Measurements from ENCODE around the gene DTD1.

The DTD1 gene

DNA sequence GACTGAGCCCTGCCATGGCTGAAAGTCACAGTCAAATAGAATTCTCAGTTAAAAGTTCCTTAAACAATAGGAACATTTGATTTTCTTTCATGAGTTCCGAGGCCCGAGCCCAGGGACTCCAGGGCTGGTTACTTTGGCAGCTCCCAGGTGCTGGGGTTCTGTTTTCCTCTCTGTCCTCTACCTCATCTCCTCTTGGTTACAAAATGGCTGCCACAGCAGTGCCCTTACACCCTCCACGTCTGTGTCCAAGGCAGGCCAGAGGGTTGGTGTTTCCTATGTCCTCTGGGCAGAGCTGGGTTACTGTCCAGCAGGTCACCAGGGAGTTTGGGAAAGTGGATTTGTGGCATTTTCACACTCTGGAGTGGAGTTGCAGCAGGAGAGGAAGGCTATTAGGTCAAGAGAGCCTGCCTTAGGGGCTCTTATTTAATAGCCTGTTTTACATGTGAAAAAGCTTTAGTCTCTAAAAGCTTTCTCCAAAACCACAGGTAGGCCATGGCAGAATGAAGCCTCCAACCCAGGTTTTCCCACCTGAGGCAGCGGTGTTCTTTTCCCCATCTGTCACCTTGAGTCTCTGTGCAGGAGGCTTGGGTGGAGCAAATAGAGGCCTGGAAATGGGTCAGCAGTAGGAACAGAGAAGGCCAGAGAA is 111.0 kb downstream of the DTD1 start:
- DNase-seq (ENCODE audit: insufficient read length, low spot score) (no peak), FAIRE-seq (no peak)

DNA sequence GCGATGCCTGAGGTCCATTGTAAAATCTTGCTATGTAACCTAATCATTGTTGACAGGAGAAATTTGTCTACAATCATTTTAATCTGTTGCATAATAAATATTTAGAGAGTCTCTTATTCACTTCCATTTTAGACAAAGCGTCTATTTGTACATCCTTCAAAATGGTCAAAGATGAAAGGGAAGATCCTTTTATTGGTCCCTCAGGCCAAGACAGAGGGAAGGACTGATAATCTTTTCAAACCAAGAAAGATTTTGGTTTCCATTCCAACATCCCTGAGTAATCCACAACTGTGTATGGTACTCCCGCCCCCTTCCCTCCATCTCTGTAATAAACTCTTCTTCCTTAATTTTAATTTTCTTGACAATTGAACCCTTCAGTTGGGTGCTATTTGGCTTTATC is 114.1 kb downstream of the DTD1 start:
- DNase-seq (ENCODE audit: insufficient read length, low spot score) (no peak), FAIRE-seq (no peak)

DNA sequence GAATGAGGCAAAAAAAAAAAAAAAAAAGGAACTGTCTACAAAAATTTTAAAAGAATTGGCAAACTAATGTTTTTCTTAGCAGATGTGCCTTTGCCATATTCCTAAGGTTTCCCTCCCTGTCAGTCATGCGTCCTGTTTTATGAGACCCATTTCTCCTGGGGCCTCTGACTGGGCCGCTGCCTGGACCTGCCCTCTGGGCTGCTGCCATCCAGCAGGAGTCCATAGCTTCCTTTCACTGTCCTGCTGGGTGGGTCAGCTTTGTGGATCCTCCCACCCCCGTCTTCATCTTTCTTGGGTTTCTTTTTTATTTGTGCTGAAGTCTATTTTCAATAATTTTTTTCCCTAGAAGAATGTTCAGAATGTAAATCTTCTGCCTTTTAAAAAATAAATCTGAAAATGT is 114.9 kb downstream of the DTD1 start:
- no peak for FAIRE-seq
- DNase-seq (ENCODE audit: insufficient read length, low spot score) = no peak

DNA sequence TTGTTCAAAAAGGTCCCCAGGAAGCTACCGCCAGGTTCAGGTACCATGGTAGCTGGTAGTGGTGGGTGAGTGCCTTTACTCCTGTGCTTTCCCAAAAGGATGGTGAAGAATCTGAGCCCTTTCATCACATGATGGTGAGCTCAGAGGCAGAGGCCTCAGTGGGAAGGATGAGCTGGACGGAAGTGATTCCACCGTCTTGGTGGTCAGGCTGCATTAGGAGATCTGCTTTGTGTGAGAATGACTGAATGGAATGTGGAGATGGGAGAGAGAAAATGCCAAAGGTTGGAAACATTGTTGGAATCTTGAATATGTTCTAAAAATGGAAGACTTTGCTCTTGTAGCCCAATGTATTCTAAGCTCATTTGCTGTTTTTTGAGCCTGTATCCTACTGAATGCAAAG is 117.6 kb downstream of the DTD1 start:
- DNase-seq (ENCODE audit: insufficient read length, low spot score) (no peak), FAIRE-seq (no peak)

DNA sequence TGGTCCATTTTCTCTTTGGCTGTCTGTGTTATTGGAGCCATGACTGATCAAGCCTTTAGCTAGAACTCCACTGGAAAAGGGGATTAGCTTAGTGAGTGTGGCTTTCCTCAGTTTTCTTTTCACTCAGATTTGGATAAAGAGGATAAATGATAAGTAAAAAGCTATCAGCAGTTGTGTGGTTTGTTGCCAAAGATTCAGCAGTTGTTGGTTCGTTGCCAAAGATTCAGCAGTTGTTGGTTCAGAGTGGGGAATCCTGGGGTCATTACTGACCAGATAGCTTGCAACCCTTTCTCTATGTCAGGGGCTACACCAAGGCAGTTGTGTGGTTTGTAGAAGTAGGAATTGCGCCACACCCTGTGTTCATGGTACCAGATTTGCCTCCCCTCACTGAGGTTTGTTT is 118.1 kb downstream of the DTD1 start:
- DNase-seq (ENCODE audit: insufficient read length, low spot score) (no peak), FAIRE-seq (no peak)

DNA sequence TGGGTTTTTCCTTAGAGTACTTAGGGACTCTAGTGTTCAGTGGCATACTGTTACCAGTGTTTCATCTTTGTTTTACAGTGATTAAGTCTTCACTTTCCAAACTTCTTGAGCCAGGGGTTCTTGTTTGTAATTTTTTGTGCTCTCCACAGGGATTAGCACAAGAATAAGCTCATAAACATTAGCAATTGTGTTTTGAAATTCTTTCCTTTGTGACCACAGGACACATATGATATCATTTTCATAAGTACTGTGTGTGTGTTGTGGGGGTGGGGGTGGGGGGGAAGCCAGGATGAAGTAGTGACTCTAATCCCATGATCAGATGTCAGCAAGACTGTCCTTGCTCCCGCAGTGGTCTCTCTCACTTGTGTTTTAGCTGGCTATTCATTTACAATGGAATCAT is 124.3 kb downstream of the DTD1 start:
- DNase-seq (ENCODE audit: insufficient read length, low spot score) (no peak), FAIRE-seq (no peak)

DNA sequence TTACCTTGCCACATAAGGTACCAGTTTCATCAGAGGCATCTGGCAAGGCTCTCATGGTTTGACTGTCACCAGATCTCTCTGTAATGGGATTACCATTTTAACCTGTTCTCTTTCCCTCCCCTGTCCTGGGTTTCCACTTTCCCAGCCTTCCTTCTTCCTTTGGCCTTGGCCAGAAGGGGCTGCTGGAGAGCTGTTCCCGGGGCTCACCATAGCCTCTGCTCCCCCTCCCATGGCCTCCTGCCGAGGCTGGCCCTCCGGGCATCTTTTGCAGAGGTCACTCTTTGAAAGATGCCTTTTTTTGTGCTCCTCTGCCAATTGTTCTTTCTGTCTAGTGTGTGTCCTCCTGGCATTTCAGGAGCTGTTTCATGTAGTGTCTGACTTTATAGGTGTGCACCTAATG is 125.0 kb downstream of the DTD1 start:
- DNase-seq (ENCODE audit: insufficient read length, low spot score) = no peak
- FAIRE-seq = no peak

DNA sequence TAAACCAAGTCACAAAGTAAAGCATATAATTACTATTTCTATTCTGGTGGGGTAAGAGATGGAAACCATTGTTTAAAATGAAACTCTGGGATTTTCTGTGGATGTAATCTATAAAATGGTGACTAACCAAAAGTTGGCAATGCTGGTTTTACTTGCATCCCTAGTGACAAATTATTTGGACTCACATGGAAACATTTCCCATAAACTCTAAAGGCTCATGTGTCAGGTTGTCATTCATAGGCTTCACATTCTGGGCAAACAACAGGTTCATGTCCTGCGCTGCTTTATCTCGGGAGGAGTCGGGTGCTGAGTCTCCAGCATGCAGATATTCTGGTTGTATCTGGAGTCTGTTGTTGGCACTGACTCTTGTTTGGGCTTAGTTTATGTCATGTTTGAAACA is 127.7 kb downstream of the DTD1 start:
- no peak for FAIRE-seq
- DNase-seq (ENCODE audit: insufficient read length, low spot score) = no peak

DNA sequence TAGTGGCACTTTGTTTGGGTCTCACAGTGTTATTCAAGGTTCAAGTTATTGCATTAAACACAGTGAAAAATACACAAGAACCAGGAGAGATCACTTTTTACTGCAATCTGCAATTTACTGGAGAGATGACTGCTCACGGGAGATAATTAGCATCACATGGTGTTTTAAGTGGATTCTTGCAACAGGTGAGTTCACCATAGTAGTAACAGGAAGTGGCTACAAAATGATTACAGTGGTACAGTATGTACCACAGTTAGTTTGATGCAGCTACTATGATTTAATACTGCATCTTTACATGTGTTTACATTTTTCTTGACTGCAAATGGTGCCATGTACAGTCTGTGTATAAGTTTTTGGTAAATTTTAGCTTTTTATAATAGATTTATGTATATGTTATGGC is 129.2 kb downstream of the DTD1 start:
- DNase-seq (ENCODE audit: insufficient read length, low spot score) (no peak), FAIRE-seq (no peak)

DNA sequence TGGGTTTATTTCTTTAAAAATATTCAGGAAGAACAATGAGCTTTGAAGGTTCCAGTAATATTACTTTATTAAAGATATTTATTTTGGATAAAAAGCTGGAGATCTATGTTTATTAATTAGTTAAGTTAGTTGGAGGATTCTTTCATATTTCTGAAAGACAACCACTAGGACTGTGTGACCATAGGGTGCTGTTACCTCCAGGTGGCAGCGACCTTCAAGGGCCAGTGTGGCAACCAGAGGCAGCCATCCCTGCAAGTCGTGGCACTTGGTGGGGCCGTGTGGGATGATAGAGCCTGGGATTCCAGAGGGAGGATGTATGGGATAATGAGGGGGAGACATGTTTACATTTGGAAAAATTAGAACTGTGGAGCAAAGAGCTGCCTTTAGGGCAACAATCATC is 130.3 kb downstream of the DTD1 start:
- FAIRE-seq = no peak
- DNase-seq (ENCODE audit: insufficient read length, low spot score) = no peak

DNA sequence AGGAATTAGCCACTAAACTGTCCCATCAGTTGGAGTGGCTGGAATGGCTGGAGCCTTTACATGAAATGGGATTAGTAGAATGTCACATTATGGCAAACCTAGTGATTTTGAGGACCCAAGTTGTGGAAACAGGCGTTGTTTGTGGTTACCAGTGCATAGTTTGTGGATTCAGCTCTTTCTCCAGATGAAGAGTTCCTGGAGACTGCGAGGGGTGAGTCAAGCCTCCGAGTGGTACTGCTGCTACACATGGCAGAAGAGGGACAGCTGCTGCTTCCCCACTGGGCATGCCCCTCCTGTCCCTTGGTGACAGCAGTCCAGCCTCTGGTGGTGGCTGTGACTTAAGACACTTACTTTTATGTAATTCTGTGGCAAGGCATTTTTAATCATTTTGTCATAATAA is 131.6 kb downstream of the DTD1 start:
- DNase-seq (ENCODE audit: insufficient read length, low spot score) (no peak), FAIRE-seq (no peak)

DNA sequence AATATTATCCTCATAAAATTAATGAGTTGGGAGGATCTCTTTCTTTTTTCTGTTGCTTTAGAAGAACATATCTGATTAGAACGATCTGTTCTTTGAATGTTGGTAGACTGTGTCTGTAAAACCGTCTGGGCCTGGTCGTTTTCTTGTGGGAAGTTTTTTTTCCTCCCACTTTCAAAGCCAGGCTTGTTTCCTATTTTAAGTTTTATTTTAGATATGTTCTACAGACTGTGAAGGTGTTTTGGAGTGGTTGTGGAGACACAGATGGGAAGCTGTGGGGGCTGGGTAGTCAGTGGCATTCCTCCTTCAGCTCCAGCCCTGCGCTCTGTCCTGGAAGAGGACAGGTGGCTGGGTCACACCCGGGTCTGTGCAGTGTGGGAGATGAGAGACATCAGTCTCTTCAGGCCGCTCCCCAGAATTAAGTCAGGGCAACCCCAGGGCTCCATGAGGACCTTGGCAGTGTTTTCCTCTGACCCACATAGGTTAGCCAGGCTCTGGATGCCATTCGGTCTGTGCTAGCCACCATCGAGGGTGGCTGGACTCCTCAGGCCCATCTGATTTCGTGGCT is 133.8 kb downstream of the DTD1 start:
- no peak for DNase-seq (ENCODE audit: insufficient read length, low spot score)
- FAIRE-seq = no peak

DNA sequence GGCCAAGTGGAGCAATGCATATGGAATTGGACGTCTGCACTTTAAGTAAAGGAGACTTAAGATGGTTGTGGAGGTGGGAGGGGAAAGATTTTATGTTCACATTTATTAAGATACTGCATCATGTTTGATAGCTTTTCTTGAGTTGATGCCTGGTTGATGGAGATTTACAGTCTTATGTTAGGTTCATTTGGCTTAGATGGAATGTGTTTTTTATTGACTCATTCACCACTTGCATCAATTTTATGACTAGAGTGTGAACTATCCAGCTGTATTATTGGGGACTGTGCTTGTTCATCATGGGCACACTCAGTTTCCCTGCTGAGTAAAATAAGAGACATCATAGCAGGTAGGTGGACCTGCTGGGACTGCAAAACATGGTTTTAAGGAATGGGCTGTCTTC is 134.5 kb downstream of the DTD1 start:
- no peak for FAIRE-seq
- DNase-seq (ENCODE audit: insufficient read length, low spot score) = no peak

DNA sequence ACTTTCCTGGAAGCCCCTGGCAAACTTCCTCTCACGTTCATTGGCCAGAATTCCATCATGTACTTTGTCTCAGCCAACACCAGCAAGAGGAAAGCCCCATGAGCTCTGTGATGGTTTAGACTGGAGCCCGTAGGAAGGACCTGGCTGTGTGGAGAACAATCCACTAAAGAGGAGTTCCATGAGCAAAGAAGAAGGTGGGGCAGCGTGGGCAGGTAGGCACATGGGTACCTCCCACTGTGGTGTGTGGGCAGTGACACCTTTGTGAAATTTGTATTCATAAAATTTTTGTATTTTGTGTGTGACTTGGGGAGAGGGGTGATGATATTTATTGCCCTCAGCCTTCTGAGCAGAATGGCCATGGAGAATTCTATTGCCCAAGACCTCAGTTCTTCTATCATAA is 136.2 kb downstream of the DTD1 start:
- DNase-seq (ENCODE audit: insufficient read length, low spot score) (no peak), FAIRE-seq (no peak)

DNA sequence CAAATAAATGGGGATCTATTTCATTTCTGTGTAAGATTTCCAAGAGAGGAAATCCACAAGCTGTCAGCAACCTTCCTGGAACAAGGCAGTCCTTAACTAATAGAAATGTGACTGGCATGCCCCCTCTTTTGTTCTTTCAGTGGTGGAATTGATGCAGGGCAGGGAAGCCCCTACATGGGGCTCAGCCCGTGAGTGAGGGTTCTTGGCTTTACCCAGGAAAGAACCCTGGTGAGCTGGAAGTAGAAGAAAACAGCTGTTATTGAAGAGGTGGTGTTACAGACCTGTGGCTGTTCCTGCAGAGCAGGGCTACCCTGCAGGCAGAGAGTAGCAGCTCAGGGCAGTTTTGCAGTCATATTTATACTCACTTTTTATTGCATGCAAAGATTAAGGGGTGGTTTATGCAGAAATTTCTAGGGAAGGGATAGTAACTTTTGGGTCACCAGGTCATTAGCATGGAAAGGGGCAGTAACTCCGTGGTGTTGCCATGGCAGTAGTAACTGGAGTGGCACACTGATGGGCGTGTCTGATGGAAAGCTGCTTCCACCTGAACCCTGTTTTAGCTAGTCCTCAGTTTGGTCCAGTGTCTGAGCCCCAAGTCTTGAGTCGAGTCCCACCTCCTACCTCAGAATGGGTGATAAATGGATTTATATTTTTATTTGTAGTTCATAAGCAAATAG is 137.1 kb downstream of the DTD1 start:
- DNase-seq (ENCODE audit: insufficient read length, low spot score) (no peak), FAIRE-seq (no peak)

DNA sequence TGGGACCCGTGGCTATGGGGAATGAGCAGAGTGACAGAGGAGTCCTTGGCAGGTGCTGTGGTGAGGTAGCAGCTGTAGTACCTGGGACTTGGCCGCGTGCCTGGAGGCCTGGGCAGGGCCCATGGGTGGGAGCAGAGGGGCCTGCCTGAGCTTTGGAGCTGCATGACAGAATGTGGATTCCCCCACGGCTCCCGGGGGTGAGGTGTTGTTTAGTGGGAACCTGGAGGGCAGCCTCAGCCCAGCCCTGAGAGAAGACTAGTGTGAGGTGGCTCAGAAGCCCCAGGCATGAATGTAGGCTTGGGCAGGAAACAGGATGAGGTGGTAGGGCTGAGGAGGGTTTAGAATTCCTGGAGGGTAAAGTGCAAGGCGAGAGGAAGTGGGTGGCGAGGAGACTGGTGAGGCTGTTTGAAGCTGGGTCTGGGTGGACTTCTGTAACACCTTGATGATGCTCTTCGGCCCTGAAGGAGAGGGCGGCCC is 139.2 kb downstream of the DTD1 start:
- FAIRE-seq (no peak), DNase-seq (ENCODE audit: insufficient read length, low spot score) (no peak)

DNA sequence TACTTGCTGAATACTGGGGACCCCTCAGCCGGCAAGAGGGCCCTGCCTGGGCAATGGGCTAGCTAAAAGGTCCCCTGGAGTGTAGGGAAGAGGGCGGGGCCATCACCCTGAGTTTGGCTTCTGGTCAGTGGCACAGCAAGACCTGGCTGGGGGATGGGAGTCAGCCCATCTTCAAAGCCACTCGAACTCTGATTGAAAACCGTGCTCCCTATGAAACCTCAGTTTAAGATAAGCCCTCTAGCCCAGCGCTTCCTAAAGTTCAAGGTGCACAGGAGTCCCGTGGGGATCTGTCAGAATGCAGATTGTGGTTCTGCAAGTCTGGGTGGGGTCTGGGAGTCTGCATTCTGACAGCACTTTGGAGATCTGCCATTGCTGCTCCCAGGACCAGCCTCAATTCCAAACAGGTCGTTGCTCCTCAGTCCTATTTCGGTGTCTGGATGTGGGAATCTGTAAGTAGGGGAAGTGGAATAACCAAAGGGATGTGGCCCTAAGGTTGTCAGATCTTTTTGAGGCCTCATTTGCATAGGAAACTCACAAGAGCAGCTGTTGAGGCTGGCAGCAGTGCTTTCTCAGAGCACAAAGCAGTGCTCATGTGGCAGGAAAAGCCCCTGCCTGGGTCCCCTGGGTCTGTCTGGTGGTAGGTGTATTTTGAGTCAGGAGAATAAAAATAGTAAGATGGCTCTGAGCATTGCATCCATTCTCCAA is 140.5 kb downstream of the DTD1 start:
- FAIRE-seq (peak; percentile 90), DNase-seq (ENCODE audit: insufficient read length, low spot score) (peak; percentile 34)

DNA sequence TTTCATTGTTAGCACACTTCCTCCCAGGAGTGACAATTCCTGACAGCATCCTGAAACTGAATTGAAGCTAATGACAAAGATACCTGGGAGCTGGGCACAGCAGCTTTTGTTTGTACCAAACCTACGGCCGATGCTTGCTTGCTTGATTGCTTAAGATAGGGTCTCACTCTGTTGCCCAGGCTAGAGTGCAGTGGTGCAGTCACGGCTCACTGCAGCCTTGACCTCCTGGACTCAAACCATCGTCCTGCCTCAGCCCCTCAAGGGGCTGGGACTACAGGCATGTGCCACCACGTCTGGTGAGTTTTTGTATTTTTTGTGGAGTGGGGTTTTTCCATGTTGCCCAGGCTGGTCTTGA is 141.0 kb downstream of the DTD1 start:
- no peak for DNase-seq (ENCODE audit: insufficient read length, low spot score)
- no peak for FAIRE-seq

DNA sequence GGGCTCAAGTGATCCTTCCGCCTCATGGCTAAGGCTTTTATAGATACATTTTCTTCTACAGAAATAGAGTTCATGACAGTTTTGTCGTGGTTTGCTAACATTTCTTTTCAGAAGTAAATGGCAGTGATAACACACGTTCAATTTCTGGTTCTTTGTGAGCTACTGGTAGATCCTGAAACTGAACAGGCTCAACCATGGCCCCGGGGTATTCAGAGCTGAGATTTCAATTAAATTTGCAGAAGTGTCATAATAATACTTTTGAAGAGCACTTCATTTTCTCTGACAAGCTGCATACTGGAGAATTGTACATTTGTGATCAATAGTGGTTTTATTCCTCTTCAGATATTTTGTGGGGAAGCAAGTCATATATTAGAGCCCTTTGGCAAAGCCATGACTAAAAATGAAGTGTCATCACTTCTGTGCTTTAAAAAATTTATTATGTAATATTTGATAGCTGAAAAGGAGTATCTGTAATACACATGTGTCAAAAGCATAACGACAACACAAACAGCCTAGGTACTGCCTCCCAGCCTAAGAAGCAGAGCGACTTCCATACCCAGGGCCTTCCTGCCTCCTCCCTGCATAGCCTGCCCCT is 141.5 kb downstream of the DTD1 start:
- DNase-seq (ENCODE audit: insufficient read length, low spot score) = no peak
- FAIRE-seq = no peak

DNA sequence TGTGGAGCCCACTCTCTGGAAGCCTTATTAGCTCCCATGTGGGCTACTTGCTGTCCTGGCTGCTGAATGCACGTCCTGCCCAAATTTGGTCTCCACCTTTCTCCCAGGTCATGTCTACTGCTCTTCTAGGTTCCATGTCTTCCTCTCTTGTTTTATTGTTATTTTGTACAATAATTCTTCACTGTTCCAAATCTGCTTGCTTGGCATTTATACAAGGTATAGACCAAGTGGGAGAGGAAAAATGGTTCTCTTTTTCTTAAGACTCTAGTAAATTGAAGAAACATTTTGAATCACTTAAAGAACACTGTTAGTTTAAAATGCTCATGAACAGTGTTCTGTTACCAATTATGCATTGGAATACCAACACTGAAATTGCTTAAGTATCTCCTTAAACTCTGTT is 144.1 kb downstream of the DTD1 start:
- FAIRE-seq = no peak

DNA sequence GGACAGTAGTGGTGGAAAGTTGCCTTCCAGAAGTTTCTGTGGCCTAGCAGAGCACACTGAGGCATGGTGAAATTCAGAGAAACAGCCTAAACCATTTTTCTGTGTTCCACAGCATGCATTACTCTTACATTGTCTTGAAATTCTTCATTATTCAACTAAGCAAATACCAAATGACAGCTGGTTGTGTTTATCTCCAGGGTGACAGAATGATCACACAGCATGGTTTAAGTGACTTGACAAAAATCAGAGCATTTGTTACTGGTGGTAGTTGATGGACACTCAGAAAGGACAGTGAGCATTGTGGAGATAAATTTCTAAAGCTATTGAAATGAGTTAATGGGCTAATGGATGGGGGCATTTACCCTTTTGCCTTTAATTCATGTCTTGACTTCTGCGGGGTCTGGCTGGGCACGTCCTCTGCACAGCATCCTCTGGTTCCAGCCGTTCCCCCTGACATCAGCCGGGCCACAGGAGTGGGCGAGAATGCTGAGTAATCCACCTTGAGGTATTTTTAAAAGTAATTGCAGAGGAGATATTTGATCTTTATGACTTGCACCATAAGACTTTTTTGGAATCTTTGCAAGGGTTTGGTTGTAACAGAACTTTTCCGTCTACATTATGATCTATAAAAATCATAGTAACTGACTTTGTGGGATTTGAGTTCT is 146.8 kb downstream of the DTD1 start:
- no peak for DNase-seq (ENCODE audit: insufficient read length, low spot score)
- no peak for FAIRE-seq

More for the DNA sequence above, 144.1 kb downstream of the DTD1 start:
- no peak for DNase-seq (ENCODE audit: insufficient read length, low spot score)
